IPS-20b (cell line): ENCODE measurements around the gene RHBDD3.

ENCODE experiments used
- H3K27ac ChIP-seq: one replicate; pipeline ENCODE4 v1.5.1; 2013; ENCODE audit warnings: low read length
- H3K27me3 ChIP-seq: 2 replicates; pipeline ENCODE4 v1.6.1; 2013; ENCODE audit warnings: mild to moderate bottlenecking, low read length, inconsistent platforms; ENCODE audit not compliant: insufficient read depth
- H3K36me3 ChIP-seq: 2 replicates; pipeline ENCODE4 v1.6.1; 2013; ENCODE audit warnings: low read depth, mild to moderate bottlenecking, inconsistent platforms, low read length, moderate library complexity; ENCODE audit not compliant: insufficient read depth
- H3K4me1 ChIP-seq: 2 replicates; pipeline ENCODE4 v1.6.1; 2013; ENCODE audit warnings: mild to moderate bottlenecking, control low read depth, inconsistent platforms, low read length, moderate library complexity; ENCODE audit not compliant: insufficient read depth
- H3K4me3 ChIP-seq: 2 replicates; pipeline ENCODE4 v1.5.1; 2013; ENCODE audit warnings: mild to moderate bottlenecking, low read length, inconsistent platforms
- H3K9ac ChIP-seq: 2 replicates; pipeline ENCODE4 v1.6.1; 2013; ENCODE audit warnings: low read depth, mild to moderate bottlenecking, inconsistent platforms, low read length, moderate library complexity
- H3K9me3 ChIP-seq: 2 replicates; pipeline ENCODE4 v1.6.1; 2013; ENCODE audit warnings: mild to moderate bottlenecking, low read depth, low read length, inconsistent platforms; ENCODE audit not compliant: insufficient read depth

Gene RHBDD3

GRCh38 chr22:29310065-29310862 is 42.5 kb upstream of the RHBDD3 start:
- no peak overlapping the region for H3K27ac ChIP-seq
- H3K4me3 ChIP-seq: no peak overlapping the region
- no peaks in the 10 kb centered on the region for H3K9me3 ChIP-seq
- peaks cover 38% of the 10 kb centered on the region for H3K27me3 ChIP-seq
- no peaks in the 10 kb centered on the region for H3K36me3 ChIP-seq
- H3K4me1 ChIP-seq: no peaks in the 10 kb centered on the region; the same call in 1 of the 2 replicates
- H3K9ac ChIP-seq: no peak overlapping the region

DNA sequence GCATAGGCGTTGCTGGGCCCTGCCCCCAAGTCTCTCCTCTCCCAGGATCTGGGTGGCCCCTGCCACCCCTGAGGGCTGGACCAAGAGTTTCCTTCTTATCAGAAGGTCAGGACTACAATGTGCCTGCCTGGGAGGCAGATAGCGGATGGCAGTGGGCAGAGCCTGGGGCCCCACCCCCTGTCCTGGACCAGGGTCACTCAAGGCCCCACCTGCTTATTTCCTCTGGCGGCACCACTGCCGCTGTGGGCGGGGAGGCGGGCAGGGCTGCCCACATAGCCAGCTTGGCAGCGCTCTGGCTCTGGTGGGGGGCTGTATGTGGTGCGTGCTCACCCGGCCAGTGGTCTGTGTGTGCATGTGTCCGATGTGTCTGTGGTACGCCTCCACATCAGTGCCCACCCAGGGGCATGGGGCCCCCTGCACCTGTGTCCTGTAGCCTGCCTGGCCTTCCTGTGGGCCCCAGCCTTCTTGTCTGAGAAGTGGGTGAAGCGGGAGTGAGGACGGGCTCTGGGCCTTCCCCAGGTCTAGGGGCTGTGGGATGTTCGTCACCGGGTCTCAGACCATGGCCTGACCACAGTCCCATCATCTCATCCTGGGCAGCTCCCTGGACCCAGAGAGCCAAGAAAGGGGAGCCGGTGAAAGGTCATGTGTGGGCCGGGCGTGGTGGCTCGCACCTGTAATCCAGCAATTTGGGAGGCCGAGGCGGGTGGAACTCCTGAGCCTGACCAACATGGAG is 41.7 kb upstream of the RHBDD3 start:
- Histone ChIP-seq H3K27me3 (peaks cover 31% of the 10 kb centered on the region), H3K27ac (no peak overlapping the region), H3K36me3 (no peaks in the 10 kb centered on the region), H3K9ac (no peak overlapping the region), H3K4me1 (no peaks in the 10 kb centered on the region; the same call in 1 of the 2 replicates), H3K4me3 (no peak overlapping the region), H3K9me3 (no peaks in the 10 kb centered on the region)

DNA sequence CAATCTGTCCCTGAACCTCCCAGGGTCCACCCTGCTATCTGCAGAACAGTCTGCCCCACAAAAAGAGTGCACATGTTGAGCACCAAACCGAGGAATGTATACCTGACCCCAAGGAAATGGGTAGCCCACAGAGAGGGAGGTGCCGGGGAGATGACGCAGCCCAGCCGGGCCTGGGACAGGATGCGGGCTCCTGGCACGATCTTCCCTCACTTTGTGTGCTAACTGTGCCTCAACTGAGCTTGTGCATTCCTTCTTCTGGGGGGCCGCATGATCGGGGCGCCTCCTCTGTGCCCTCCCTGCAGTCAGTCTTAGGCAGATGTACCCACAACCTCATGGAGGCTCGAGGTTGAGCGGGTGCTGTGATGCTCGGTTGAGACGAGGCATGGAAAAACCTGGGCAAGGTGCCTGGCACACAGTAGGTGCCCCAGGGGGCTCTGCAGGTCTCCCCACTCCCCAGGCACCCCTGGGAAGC is 41.0 kb upstream of the RHBDD3 start:
- Histone ChIP-seq H3K36me3 (no peaks in the 10 kb centered on the region), H3K4me3 (no peak overlapping the region), H3K27me3 (peaks cover 24% of the 10 kb centered on the region), H3K9me3 (no peaks in the 10 kb centered on the region), H3K27ac (no peak overlapping the region), H3K4me1 (no peaks in the 10 kb centered on the region; the same call in 1 of the 2 replicates), H3K9ac (no peak overlapping the region)

DNA sequence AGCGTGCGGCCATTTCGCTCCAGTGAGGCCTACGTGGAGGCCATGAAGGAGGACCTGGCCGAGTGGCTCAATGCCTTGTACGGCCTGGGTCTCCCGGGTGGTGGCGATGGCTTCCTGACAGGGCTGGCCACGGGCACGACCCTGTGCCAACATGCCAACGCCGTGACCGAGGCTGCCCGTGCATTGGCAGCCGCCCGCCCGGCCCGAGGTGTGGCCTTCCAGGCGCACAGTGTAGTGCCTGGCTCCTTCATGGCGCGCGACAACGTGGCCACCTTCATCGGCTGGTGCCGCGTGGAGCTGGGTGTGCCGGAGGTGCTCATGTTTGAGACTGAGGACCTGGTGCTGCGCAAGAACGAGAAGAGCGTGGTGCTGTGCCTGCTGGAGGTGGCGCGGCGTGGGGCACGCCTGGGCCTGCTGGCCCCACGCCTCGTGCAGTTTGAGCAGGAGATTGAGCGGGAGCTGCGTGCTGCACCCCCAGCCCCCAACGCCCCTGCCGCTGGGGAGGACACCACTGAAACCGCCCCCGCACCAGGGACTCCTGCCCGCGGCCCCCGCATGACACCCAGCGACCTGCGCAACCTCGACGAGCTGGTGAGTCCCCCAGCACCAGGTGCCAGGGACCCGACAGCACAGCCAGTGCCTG is 40.5 kb upstream of the RHBDD3 start:
- Histone ChIP-seq H3K4me3 (no peak overlapping the region), H3K36me3 (no peaks in the 10 kb centered on the region), H3K4me1 (no peaks in the 10 kb centered on the region; the same call in 1 of the 2 replicates), H3K9ac (no peak overlapping the region), H3K9me3 (no peaks in the 10 kb centered on the region), H3K27me3 (peaks cover 18% of the 10 kb centered on the region), H3K27ac (no peak overlapping the region)

GRCh38 chr22:29307596-29308147 is 39.9 kb upstream of the RHBDD3 start:
- Histone ChIP-seq H3K4me1 (no peaks in the 10 kb centered on the region; the same call in 1 of the 2 replicates), H3K27me3 (peaks cover 13% of the 10 kb centered on the region; the same call in 1 of the 2 replicates), H3K9ac (peak overlapping the region; percentile 15; the same call in 1 of the 2 replicates), H3K36me3 (no peaks in the 10 kb centered on the region), H3K4me3 (peak overlapping the region; percentile 73), H3K27ac (no peak overlapping the region), H3K9me3 (no peaks in the 10 kb centered on the region)

GRCh38 chr22:29306835-29307595 is 39.2 kb upstream of the RHBDD3 start:
- H3K4me1 ChIP-seq: no peaks in the 10 kb centered on the region; the same call in 1 of the 2 replicates
- H3K36me3 ChIP-seq: no peaks in the 10 kb centered on the region
- no peaks in the 10 kb centered on the region for H3K9me3 ChIP-seq
- H3K27me3 ChIP-seq: peaks cover 8% of the 10 kb centered on the region; the same call in 1 of the 2 replicates
- H3K4me3 ChIP-seq: peak overlapping the region; percentile 73
- no peak overlapping the region for H3K27ac ChIP-seq
- peak overlapping the region; percentile 65 for H3K9ac ChIP-seq

DNA sequence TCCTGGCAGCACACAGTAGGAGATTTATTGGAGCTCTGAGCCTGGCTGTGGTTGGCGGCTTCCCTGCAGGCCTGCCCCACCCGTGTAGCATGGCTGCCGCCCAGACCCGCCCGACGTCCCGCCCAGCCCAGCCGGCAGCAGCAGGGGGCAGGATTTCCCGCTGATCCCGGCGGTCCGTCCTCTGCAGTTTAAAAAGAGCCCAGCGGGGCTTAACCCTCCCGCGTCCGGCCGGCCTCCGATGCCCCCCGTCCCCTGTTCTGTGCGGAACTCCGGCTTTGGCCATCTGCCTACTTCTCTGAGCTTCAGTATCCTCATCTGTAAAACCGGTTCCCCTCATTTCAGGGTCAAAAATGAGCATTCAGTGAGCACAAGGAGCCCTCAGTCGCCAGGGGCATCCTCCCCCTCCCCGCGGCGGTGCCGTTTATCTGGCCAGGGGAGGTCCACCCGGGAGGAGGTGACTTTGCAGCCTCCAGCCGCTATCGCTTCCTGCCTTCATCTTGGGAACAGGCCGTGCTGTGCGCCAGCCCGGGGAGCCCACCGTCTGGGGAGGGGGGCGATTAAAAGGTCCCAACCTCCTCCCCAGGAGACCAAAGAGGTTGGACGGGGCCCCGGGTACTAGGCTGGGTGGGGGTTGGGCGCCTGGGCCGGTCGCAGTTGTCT is 38.5 kb upstream of the RHBDD3 start, which contains the start of gene GAS2L1:
GAS2L1 (plus strand) TSS at position 476 of the 660 bp plus-strand sequence. CDS start 1,456 bp downstream, outside the sequence.
- no peaks in the 10 kb centered on the region; the same call in 1 of the 2 replicates for H3K4me1 ChIP-seq
- peak within 1 kb of the TSS; percentile 73 for H3K4me3 ChIP-seq
- peak within 1 kb of the TSS; percentile 65 for H3K9ac ChIP-seq
- no peaks in the 10 kb centered on the region for H3K9me3 ChIP-seq
- H3K27ac ChIP-seq: no peak within 1 kb of the TSS
- H3K27me3 ChIP-seq: peaks cover 8% of the 10 kb centered on the region; the same call in 1 of the 2 replicates
- H3K36me3 ChIP-seq: no peaks in the 10 kb centered on the region

- Histone ChIP-seq H3K9ac (no peak overlapping the region), H3K4me3 (peak overlapping the region; percentile 73; the same call in 1 of the 2 replicates), H3K27me3 (peaks cover 8% of the 10 kb centered on the region; the same call in 1 of the 2 replicates), H3K36me3 (peaks cover 2% of the 10 kb centered on the region; the same call in 1 of the 2 replicates), H3K4me1 (no peaks in the 10 kb centered on the region; the same call in 1 of the 2 replicates), H3K9me3 (no peaks in the 10 kb centered on the region), H3K27ac (no peak overlapping the region)
These were observed 38.0 kb upstream of the RHBDD3 start for GRCh38 chr22:29305836-29306174.

- H3K27ac ChIP-seq: no peak overlapping the region
- H3K36me3 ChIP-seq: peaks cover 32% of the 10 kb centered on the region
- H3K27me3 ChIP-seq: peaks cover 7% of the 10 kb centered on the region; the same call in 1 of the 2 replicates
- H3K4me1 ChIP-seq: no peaks in the 10 kb centered on the region; the same call in 1 of the 2 replicates
- no peak overlapping the region for H3K4me3 ChIP-seq
- no peaks in the 10 kb centered on the region for H3K9me3 ChIP-seq
- H3K9ac ChIP-seq: no peak overlapping the region
These were observed 35.1 kb upstream of the RHBDD3 start for GRCh38 chr22:29302681-29303465.

GRCh38 chr22:29302402-29302680 is 34.6 kb upstream of the RHBDD3 start:
- Histone ChIP-seq H3K4me3 (no peak overlapping the region), H3K9ac (no peak overlapping the region), H3K4me1 (no peaks in the 10 kb centered on the region; the same call in 1 of the 2 replicates), H3K27me3 (peaks cover 2% of the 10 kb centered on the region; the same call in 1 of the 2 replicates), H3K27ac (no peak overlapping the region), H3K9me3 (no peaks in the 10 kb centered on the region), H3K36me3 (peaks cover 37% of the 10 kb centered on the region)
